ENCODE data around the gene DGKI. TPM values are rescaled to one million over a fixed set of nuclear protein-coding genes. Genes with fewer than 3 reads are reported as not detected.

The DGKI gene
- total RNA-seq, 1 experiment from 2014 or later = 0.15 TPM

DNA sequence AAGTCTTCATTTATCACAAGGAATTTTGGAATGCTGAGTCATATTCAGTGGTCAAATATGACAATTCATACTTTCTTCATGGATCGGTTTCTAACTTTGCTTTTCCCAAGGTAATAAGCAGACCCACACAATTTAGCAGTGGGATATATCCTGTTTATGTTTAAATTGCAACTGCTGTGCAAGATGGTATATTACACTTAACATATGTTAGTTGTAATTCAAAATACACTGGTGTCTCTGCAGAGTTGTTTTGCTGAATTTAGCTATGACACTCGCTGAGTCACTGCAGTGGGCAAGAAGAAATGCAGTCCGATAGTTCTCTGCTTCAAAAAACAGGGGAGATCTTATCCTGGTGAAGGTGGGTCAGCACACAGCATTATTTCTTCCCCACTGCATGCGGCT lies 308.4 kb downstream of the DGKI start:
- POLR2A ChIA-PET = no interaction called here
- no peaks in the 10 kb centered on the region for H4K20me1 ChIP-seq (ENCODE audit: insufficient read depth)
- no peak overlapping the region for H3K27ac ChIP-seq (ENCODE audit: low read depth, low read length)
- no peak overlapping the region for H3K4me2 ChIP-seq (ENCODE audit: low read length)
- no peak overlapping the region for H3K4me3 ChIP-seq (replicated peaks in 1 of 2; ENCODE audit: low read depth in 1 of 2, low read length in 2 of 2)
- no TSS peak for BruUV-seq (replicated peaks)
- RAD21 ChIA-PET (ENCODE audit: low non-redundant PET in 1 of 2, low total read pairs in 2 of 2, uncharacterized antibody in 2 of 2, unreplicated experiment in 2 of 2) = no interaction called here
- intact Hi-C loops (cut with micrococcal nuclease) = no loop called here
- H3K9me2 ChIP-seq (ENCODE audit: insufficient read depth) = no peaks in the 10 kb centered on the region
- H3K36me3 ChIP-seq (ENCODE audit: control insufficient read depth in 1 of 2, insufficient read depth in 2 of 2, low read length in 2 of 2) = no peaks in the 10 kb centered on the region
- ATAC-seq = no peak
- H3K9me3 ChIP-seq (ENCODE audit: control insufficient read depth in 1 of 2, insufficient read depth in 1 of 2, low read depth in 1 of 2, low read length in 2 of 2) = no peaks in the 10 kb centered on the region
- H3K4me1 ChIP-seq (ENCODE audit: control insufficient read depth in 1 of 2, insufficient read depth in 2 of 2, low read length in 2 of 2) = no peaks in the 10 kb centered on the region
- no peaks in the 10 kb centered on the region for H3K27me3 ChIP-seq (ENCODE audit: insufficient read depth, low read length)
- DNase-seq (ENCODE audit: low read depth, low spot score) = no peak
- H2AFZ ChIP-seq (ENCODE audit: low read depth, low read length, poor library complexity, severe bottlenecking) = no peak overlapping the region
- H3K9ac ChIP-seq (ENCODE audit: low read length) = no peak overlapping the region
- TF ChIP-seq CTCF (IDR thresholded peaks at IDR 0.05 in 2 of 3, conservative IDR thresholded peaks at IDR 0.05 in 1 of 3; ENCODE audit: borderline replicate concordance in 1 of 3, insufficient read depth in 1 of 3, low read depth in 2 of 3, low read length in 2 of 3) (no peak), CBX3 (IDR thresholded peaks at IDR 0.05; ENCODE audit: low read depth) (no peak), POLR2A (IDR thresholded peaks at IDR 0.05; ENCODE audit: borderline replicate concordance, extremely low read depth, insufficient read depth, insufficient read length) (no peak), SRF (IDR thresholded peaks at IDR 0.05; ENCODE audit: low read depth) (no peak), EZH2 (IDR thresholded peaks at IDR 0.05) (no peak), SP1 (IDR thresholded peaks at IDR 0.05; ENCODE audit: low read depth) (no peak), MAX (IDR thresholded peaks at IDR 0.05) (no peak)
- H3K79me2 ChIP-seq (ENCODE audit: insufficient read depth, low read length) = no peaks in the 10 kb centered on the region
- CTCF ChIA-PET = no interaction called here

GRCh38 chr7:137535579-137535978 lies 311.2 kb downstream of the DGKI start:
- RAD21 ChIA-PET (ENCODE audit: low non-redundant PET in 1 of 2, low total read pairs in 2 of 2, uncharacterized antibody in 2 of 2, unreplicated experiment in 2 of 2) = no interaction called here
- BruUV-seq (replicated peaks) = no TSS peak
- intact Hi-C loops (cut with micrococcal nuclease) = no loop called here

More at GRCh38 chr7:137535579-137535978, 311.2 kb downstream of the DGKI start:
- H3K27ac ChIP-seq (ENCODE audit: low read depth, low read length) = no peak overlapping the region
- H3K4me2 ChIP-seq (ENCODE audit: low read length) = no peak overlapping the region
- no peaks in the 10 kb centered on the region for H3K4me1 ChIP-seq (ENCODE audit: control insufficient read depth in 1 of 2, insufficient read depth in 2 of 2, low read length in 2 of 2)
- H2AFZ ChIP-seq (ENCODE audit: low read depth, low read length, poor library complexity, severe bottlenecking) = no peak overlapping the region
- no peak overlapping the region for H3K9ac ChIP-seq (ENCODE audit: low read length)
- no peak overlapping the region for H3K4me3 ChIP-seq (replicated peaks in 1 of 2; ENCODE audit: low read depth in 1 of 2, low read length in 2 of 2)
- no peaks in the 10 kb centered on the region for H3K9me3 ChIP-seq (ENCODE audit: control insufficient read depth in 1 of 2, insufficient read depth in 1 of 2, low read depth in 1 of 2, low read length in 2 of 2)
- H3K27me3 ChIP-seq (ENCODE audit: insufficient read depth, low read length) = no peaks in the 10 kb centered on the region
- H3K9me2 ChIP-seq (ENCODE audit: insufficient read depth) = no peaks in the 10 kb centered on the region
- TF ChIP-seq ZNF274 (IDR thresholded peaks at IDR 0.05; ENCODE audit: low read depth, low read length) (no peak), CBX3 (IDR thresholded peaks at IDR 0.05; ENCODE audit: low read depth) (no peak), ZFX (IDR thresholded peaks at IDR 0.05) (no peak), EZH2 (IDR thresholded peaks at IDR 0.05) (no peak), SP1 (IDR thresholded peaks at IDR 0.05; ENCODE audit: low read depth) (no peak)
- TF ChIP-seq, protein P1, sequence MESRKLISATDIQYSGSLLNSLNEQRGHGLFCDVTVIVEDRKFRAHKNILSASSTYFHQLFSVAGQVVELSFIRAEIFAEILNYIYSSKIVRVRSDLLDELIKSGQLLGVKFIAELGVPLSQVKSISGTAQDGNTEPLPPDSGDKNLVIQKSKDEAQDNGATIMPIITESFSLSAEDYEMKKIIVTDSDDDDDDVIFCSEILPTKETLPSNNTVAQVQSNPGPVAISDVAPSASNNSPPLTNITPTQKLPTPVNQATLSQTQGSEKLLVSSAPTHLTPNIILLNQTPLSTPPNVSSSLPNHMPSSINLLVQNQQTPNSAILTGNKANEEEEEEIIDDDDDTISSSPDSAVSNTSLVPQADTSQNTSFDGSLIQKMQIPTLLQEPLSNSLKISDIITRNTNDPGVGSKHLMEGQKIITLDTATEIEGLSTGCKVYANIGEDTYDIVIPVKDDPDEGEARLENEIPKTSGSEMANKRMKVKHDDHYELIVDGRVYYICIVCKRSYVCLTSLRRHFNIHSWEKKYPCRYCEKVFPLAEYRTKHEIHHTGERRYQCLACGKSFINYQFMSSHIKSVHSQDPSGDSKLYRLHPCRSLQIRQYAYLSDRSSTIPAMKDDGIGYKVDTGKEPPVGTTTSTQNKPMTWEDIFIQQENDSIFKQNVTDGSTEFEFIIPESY (IDR thresholded peaks at IDR 0.05; ENCODE audit: extremely low read depth, insufficient replicate concordance, low read length) = no peak
- no peak for DNase-seq (ENCODE audit: low read depth, low spot score)
- no peaks in the 10 kb centered on the region for H3K36me3 ChIP-seq (ENCODE audit: control insufficient read depth in 1 of 2, insufficient read depth in 2 of 2, low read length in 2 of 2)
- no peaks in the 10 kb centered on the region for H3K79me2 ChIP-seq (ENCODE audit: insufficient read depth, low read length)
- POLR2A ChIA-PET = no interaction called here
- CTCF ChIA-PET = no interaction called here
- no peaks in the 10 kb centered on the region for H4K20me1 ChIP-seq (ENCODE audit: insufficient read depth)
- no peak for ATAC-seq

All from HCT116 (cell line).